ENCODE results near the gene L3MBTL4. TPM values are rescaled to one million over a fixed set of nuclear protein-coding genes. Genes with fewer than 3 reads are reported as not detected.
"Not testable (repeated sequence)": the region's sequence is repeated elsewhere in the genome, so short reads cannot be mapped to it uniquely, and the experiment has no call there.

L3MBTL4 gene
- total and polyA plus RNA-seq, 2 experiments from 2014 or later = 4.1 to 14.1 TPM

DNA sequence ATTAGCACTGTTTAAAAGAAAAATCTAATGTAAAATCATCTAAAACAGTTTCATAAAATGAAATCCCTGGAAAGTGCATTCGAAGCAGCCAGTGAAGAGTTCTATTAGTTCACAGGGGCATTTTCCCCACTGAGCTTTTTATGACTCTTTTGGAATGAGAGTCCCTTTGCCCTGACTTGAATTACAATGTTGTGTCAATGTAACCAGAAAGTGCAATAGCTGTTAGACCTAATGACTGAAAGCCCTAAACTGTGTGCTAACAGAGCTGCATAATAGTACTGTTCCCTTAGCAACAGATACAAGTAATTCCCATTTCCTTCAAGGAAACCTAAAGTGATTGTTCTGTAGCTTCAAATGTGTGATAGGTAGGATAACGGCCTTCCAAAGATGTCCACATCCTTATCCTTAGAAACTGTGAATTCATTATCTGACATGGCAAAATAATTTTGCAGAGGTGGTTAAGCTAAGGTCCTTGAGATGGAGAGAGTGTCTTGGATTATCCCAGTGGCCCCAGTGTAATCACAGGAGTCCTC is 134.4 kb downstream of the L3MBTL4 start:
- no peak overlapping the region for H3K4me3 ChIP-seq
- no peak overlapping the region for H2AFZ ChIP-seq
- no peaks in the 10 kb centered on the region for H3K79me2 ChIP-seq
- H3K27ac ChIP-seq = no peak overlapping the region
- no peaks in the 10 kb centered on the region for H4K20me1 ChIP-seq (ENCODE audit: insufficient read depth, poor library complexity, severe bottlenecking)
- no peaks in the 10 kb centered on the region for H3K36me3 ChIP-seq (replicated peaks; ENCODE audit: insufficient read depth, low read depth)
- H3K4me2 ChIP-seq = no peak overlapping the region
- H3K27me3 ChIP-seq = no peaks in the 10 kb centered on the region
- H3K9me3 ChIP-seq (ENCODE audit: low read depth) = no peaks in the 10 kb centered on the region
- 58% methylated on average over 2 of the region's 2 CpGs for WGBS (ENCODE audit: low lambda C conversion rate, missing lambda C conversion rate)
- no peaks in the 10 kb centered on the region for H3K9me2 ChIP-seq (replicated peaks; ENCODE audit: insufficient read depth)
- peak; percentile 16 for DNase-seq (ENCODE audit: low spot score)
- no peaks in the 10 kb centered on the region for H3K4me1 ChIP-seq (ENCODE audit: insufficient read depth)
- TF ChIP-seq CTCF (IDR thresholded peaks at IDR 0.05; ENCODE audit: poor library complexity) = no peak

DNA sequence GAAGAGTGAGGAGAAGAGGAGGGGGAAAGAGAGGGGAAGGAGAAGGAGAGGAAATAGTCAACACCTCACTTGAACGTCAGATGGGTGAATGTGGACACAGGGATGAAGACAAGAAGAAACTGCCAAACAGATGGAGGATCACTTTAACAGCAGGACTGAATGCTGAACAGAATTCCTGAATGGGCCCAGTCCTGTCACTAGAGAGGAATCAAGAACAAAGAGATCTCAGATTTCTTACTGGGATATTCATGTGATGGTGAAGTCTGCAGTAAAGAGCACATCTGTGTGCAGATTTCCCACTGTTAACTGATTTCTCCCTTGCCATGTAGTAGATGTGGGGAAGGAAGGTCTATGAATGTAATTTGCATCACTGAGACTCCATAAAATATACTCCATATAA is 135.4 kb downstream of the L3MBTL4 start:
- no peak overlapping the region for H3K4me3 ChIP-seq
- no peaks in the 10 kb centered on the region for H4K20me1 ChIP-seq (ENCODE audit: insufficient read depth, poor library complexity, severe bottlenecking)
- H3K4me2 ChIP-seq = no peak overlapping the region
- no peaks in the 10 kb centered on the region for H3K9me3 ChIP-seq (ENCODE audit: low read depth)
- H3K79me2 ChIP-seq = no peaks in the 10 kb centered on the region
- no peaks in the 10 kb centered on the region for H3K4me1 ChIP-seq (ENCODE audit: insufficient read depth)
- H3K27ac ChIP-seq = no peak overlapping the region
- no peaks in the 10 kb centered on the region for H3K27me3 ChIP-seq
- no peaks in the 10 kb centered on the region for H3K9me2 ChIP-seq (replicated peaks; ENCODE audit: insufficient read depth)
- TF ChIP-seq EZH2phosphoT487 (IDR thresholded peaks at IDR 0.05; ENCODE audit: low read depth, severe bottlenecking, unreplicated experiment) (no peak), CTCF (IDR thresholded peaks at IDR 0.05; ENCODE audit: poor library complexity) (no peak), EZH2 (IDR thresholded peaks at IDR 0.05; ENCODE audit: borderline replicate concordance) (no peak)
- 65% methylated on average over 1 of the region's 1 CpG for WGBS (ENCODE audit: low lambda C conversion rate, missing lambda C conversion rate)
- H2AFZ ChIP-seq = no peak overlapping the region
- no peak for DNase-seq (ENCODE audit: low spot score)
- no peaks in the 10 kb centered on the region for H3K36me3 ChIP-seq (replicated peaks; ENCODE audit: insufficient read depth, low read depth)

- 83% methylated on average over 6 of the region's 6 CpGs for WGBS (ENCODE audit: low lambda C conversion rate, missing lambda C conversion rate)
- TF ChIP-seq EZH2 (IDR thresholded peaks at IDR 0.05; ENCODE audit: borderline replicate concordance) = no peak
- TF ChIP-seq CTCF (IDR thresholded peaks at IDR 0.05; ENCODE audit: poor library complexity) = no peak
- no peak for TF ChIP-seq EZH2phosphoT487 (IDR thresholded peaks at IDR 0.05; ENCODE audit: low read depth, severe bottlenecking, unreplicated experiment)
Observed at GRCh38 chr18:6273423-6273822, 141.3 kb downstream of the L3MBTL4 start.

GRCh38 chr18:6272144-6272543 is 142.6 kb downstream of the L3MBTL4 start:
- H3K36me3 ChIP-seq (replicated peaks; ENCODE audit: insufficient read depth, low read depth); H3K9me2 ChIP-seq (replicated peaks; ENCODE audit: insufficient read depth); H3K27me3 ChIP-seq; DNase-seq (ENCODE audit: low spot score); H3K9me3 ChIP-seq (ENCODE audit: low read depth); H3K4me2 ChIP-seq; H3K27ac ChIP-seq; H2AFZ ChIP-seq; H3K4me3 ChIP-seq; H3K4me1 ChIP-seq (ENCODE audit: insufficient read depth); H3K79me2 ChIP-seq; H4K20me1 ChIP-seq (ENCODE audit: insufficient read depth, poor library complexity, severe bottlenecking): not testable (repeated sequence)
- WGBS (ENCODE audit: low lambda C conversion rate, missing lambda C conversion rate) = 36% methylated on average over 7 of the region's 10 CpGs

More at GRCh38 chr18:6273423-6273822, 141.3 kb downstream of the L3MBTL4 start:
- H3K79me2 ChIP-seq = no peaks in the 10 kb centered on the region
- no peak overlapping the region for H2AFZ ChIP-seq
- no peak for DNase-seq (ENCODE audit: low spot score)
- H3K36me3 ChIP-seq (replicated peaks; ENCODE audit: insufficient read depth, low read depth) = no peaks in the 10 kb centered on the region
- no peak overlapping the region for H3K4me3 ChIP-seq
- H4K20me1 ChIP-seq (ENCODE audit: insufficient read depth, poor library complexity, severe bottlenecking) = no peaks in the 10 kb centered on the region
- no peak overlapping the region for H3K27ac ChIP-seq
- no peaks in the 10 kb centered on the region for H3K9me3 ChIP-seq (ENCODE audit: low read depth)
- H3K9me2 ChIP-seq (replicated peaks; ENCODE audit: insufficient read depth) = no peaks in the 10 kb centered on the region
- no peak overlapping the region for H3K4me2 ChIP-seq
- H3K27me3 ChIP-seq = no peaks in the 10 kb centered on the region
- no peaks in the 10 kb centered on the region for H3K4me1 ChIP-seq (ENCODE audit: insufficient read depth)

Data from hepatocyte (in vitro differentiated cells).